B cell (primary cell): ENCODE data around the gene STAT5A. TPM values are rescaled to one million over a fixed set of nuclear protein-coding genes. Genes with fewer than 3 reads are reported as not detected.

Experiments
- ATAC-seq: fragments of 200-7000 bp; cut with Tn5 transposase; one replicate; pipeline ENCODE4 v1.10.0; 2021; ENCODE audit warnings: low read depth, mild to moderate bottlenecking, moderate number of reproducible peaks, moderate library complexity
- CTCF ChIA-PET: fragments of 350-600 bp; sonication (Branson Sonifier 250); formaldehyde crosslinking; loops from one replicate; lab custom pipeline; 2021; ENCODE audit warnings: antibody characterized with exemption, inconsistent platforms; lab: Charles Lee
- POLR2A ChIA-PET: fragments of 350-600 bp; sonication (Branson Sonifier 250); formaldehyde crosslinking; loops from one replicate; lab custom pipeline; 2021; ENCODE audit warnings: antibody characterized with exemption; lab: Charles Lee
- DNase-seq: peaks from one replicate; pipeline ENCODE4 v3.0.0; 2013
- H2AFZ ChIP-seq: 2 replicates; pipeline ENCODE4 v1.6.1; 2012; ENCODE audit warnings: mild to moderate bottlenecking, low read depth, low read length; ENCODE audit not compliant: insufficient read depth, poor library complexity, severe bottlenecking
- H3K27ac ChIP-seq, 2 donors: 1 replicate in 1 of 2; 2 replicates in 1 of 2; pipeline ENCODE4 v1.5.1; 2012 to 2013; ENCODE audit warnings: low read length in 2 of 2, mild to moderate bottlenecking in 2 of 2, moderate library complexity in 1 of 2
- H3K27me3 ChIP-seq, 4 experiments: fragments of 200-600 bp in 1 of 4; sonication (generic) in 1 of 4; replicated peaks in 1 of 4; 1 replicate in 2 of 4; 2 replicates in 2 of 4; pipeline versions ENCODE4 v1.6.1 to v1.7.0; 2013 to 2016; ENCODE audit warnings: low read length in 3 of 4, mild to moderate bottlenecking in 2 of 4, mixed read lengths in 1 of 4, moderate library complexity in 1 of 4; ENCODE audit not compliant: insufficient read depth in 4 of 4, control insufficient read depth in 3 of 4; ENCODE audit errors: control extremely low read depth in 1 of 4
- H3K36me3 ChIP-seq, 2 experiments: replicated peaks in 1 of 2; 1 replicate in 1 of 2; 2 replicates in 1 of 2; pipeline versions ENCODE4 v1.6.1 to v1.7.1; 2013; ENCODE audit warnings: low read length in 1 of 2; ENCODE audit not compliant: insufficient read depth in 2 of 2, control insufficient read depth in 1 of 2; ENCODE audit errors: control extremely low read depth in 1 of 2, extremely low read depth in 1 of 2
- H3K4me1 ChIP-seq, 2 donors: fragments of 200-600 bp in 1 of 2; sonication (generic) in 1 of 2; 1 replicate in 1 of 2; 2 replicates in 1 of 2; pipeline versions ENCODE4 v1.5.1 to v1.6.1; 2013 to 2017; ENCODE audit warnings: low read length in 2 of 2; ENCODE audit not compliant: control insufficient read depth in 2 of 2, insufficient read depth in 2 of 2
- H3K4me2 ChIP-seq: replicated peaks from 2 replicates; pipeline ENCODE3; 2012; ENCODE audit warnings: mild to moderate bottlenecking, low read depth, low read length; ENCODE audit not compliant: poor library complexity, severe bottlenecking
- H3K4me3 ChIP-seq, 5 experiments: fragments of 200-600 bp in 1 of 5; sonication (generic) in 1 of 5; 1 replicate in 3 of 5; 2 replicates in 2 of 5; pipeline versions ENCODE4 v1.5.1 to v1.7.0; 2011 to 2016; ENCODE audit warnings: low read length in 4 of 5, mild to moderate bottlenecking in 4 of 5, low read depth in 2 of 5, control low read depth in 1 of 5, moderate library complexity in 1 of 5; ENCODE audit not compliant: insufficient read depth in 1 of 5; ENCODE audit errors: control extremely low read depth in 1 of 5, extremely low read depth in 1 of 5
- H3K79me2 ChIP-seq: fragments of 200-600 bp; sonication (generic); one replicate; pipeline ENCODE4 v1.6.0; 2016; ENCODE audit warnings: low read length; ENCODE audit not compliant: control insufficient read depth, insufficient read depth
- H3K9ac ChIP-seq: fragments of 200-600 bp; sonication (generic); 2 replicates; pipeline ENCODE4 v1.6.1; 2017; ENCODE audit warnings: mild to moderate bottlenecking, low read length, moderate library complexity
- H3K9me3 ChIP-seq, 3 donors: one replicate each; pipeline versions ENCODE4 v1.6.1 to v1.7.1; 2013; ENCODE audit warnings: low read length in 2 of 3; ENCODE audit not compliant: control insufficient read depth in 2 of 3, insufficient read depth in 1 of 3; ENCODE audit errors: control extremely low read depth in 1 of 3
- H4K20me1 ChIP-seq: 2 replicates; pipeline ENCODE4 v1.6.0; 2012; ENCODE audit warnings: mild to moderate bottlenecking, low read length; ENCODE audit not compliant: insufficient read depth, control insufficient read depth, poor library complexity, severe bottlenecking
- H3K27ac Mint-ChIP-seq: one replicate; pipeline ENCODE4 v1.8.0; 2021; ENCODE audit warnings: mixed read lengths
- H3K27me3 Mint-ChIP-seq: one replicate; pipeline ENCODE4 v1.8.0; 2021; ENCODE audit warnings: mixed read lengths
- H3K4me1 Mint-ChIP-seq: one replicate; pipeline ENCODE4 v1.8.0; 2021; ENCODE audit warnings: mixed read lengths
- H3K4me3 Mint-ChIP-seq: one replicate; pipeline ENCODE4 v1.8.0; 2021; ENCODE audit warnings: mixed read lengths
- H3K9me3 Mint-ChIP-seq: one replicate; pipeline ENCODE4 v1.8.0; 2022; ENCODE audit warnings: mixed read lengths; ENCODE audit not compliant: insufficient read depth
- EZH2 ChIP-seq: IDR thresholded peaks from 2 replicates; pipeline ENCODE4 v1.6.1; 2012; ENCODE audit warnings: borderline replicate concordance, low read depth, mild to moderate bottlenecking, moderate library complexity, low read length; ENCODE audit not compliant: insufficient read depth, poor library complexity, severe bottlenecking
- WGBS: methylation state at CpG from one replicate; pipeline ENCODE4 v1.1.5; 2013; ENCODE audit warnings: missing lambda C conversion rate; ENCODE audit not compliant: insufficient coverage; 5-methylcytosine and 5-hydroxymethylcytosine counted together
- intact Hi-C: fragments of 100-400 bp; cut with micrococcal nuclease; formaldehyde crosslinking; loops from one replicate; pipeline ENCODE4 v1.10.0; 2022
- polyA plus RNA-seq: library from polyadenylated mRNA; depleted of rRNA; stranded (reverse); fragments of >200 nt; gene quantifications from 2 replicates; pipeline ENCODE4 v1.2.3, GENCODE V29; 2012
- total RNA-seq, 2 donors: library from RNA; stranded (reverse); fragments of 120-200 nt in 1 of 2; gene quantifications; 1 replicate in 1 of 2; 2 replicates in 1 of 2; pipeline versions ENCODE4 v1.2.3 to v1.2.4, GENCODE V29; 2013 to 2022
- TF ChIP-seq, protein P1 (sequence below): fragments of 200-600 bp; IDR thresholded peaks from one replicate; pipeline ENCODE4 v1.8.0; 2022; ENCODE audit warnings: antibody characterized with exemption, mild to moderate bottlenecking

Gene STAT5A
- total and polyA plus RNA-seq, 2 donors (not counting 1 experiment from before 2014, with no cell fraction given), result 48.8 to 110 TPM

DNA sequence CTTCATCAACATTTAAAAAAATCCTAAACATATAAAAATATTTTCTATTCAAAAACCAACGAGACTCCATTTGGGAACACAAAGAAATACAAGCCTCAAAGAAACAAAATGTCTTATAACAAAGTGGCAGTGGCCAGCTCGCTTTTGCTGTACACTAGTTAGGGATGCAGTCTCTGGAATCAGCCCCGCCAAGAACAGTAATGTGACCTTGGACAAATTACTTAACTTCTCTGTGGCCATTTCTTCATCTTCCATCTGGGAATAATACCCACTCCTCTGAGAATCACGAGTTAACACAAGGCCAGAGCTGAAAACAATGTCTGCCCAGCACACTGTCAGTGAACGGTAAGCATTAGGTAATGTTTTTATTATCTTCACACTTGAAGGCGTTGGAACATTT lies 17.7 kb upstream of the STAT5A start:
- intact Hi-C loops, result loop anchor here (10.0 kb wide), 1 partner anchor 46 kb away; no protein-coding TSS in a partner anchor
- CTCF ChIA-PET, result interaction anchor here (0.6 to 2.2 kb wide), 2 partner anchors 38 to 48 kb away, joined by 3 to 10 read pairs; no protein-coding TSS in a partner anchor
- peaks cover 59% of the 10 kb centered on the region for H3K4me1 Mint-ChIP-seq
- Histone ChIP-seq H2AFZ (no peak overlapping the region), H3K27ac (peak overlapping the region in 1 of 2 donors; percentile 1), H4K20me1 (no peaks in the 10 kb centered on the region), H3K4me1 (peaks cover 34 to 41% of the 10 kb centered on the region in 2 donors), H3K79me2 (peaks cover 93% of the 10 kb centered on the region), H3K4me3 (no peak overlapping the region), H3K9me3 (no peaks in the 10 kb centered on the region), H3K27me3 (no peaks in the 10 kb centered on the region), H3K36me3 (no peaks in the 10 kb centered on the region), H3K4me2 (no peak overlapping the region), H3K9ac (no peak overlapping the region)
- H3K4me3 Mint-ChIP-seq, result no peak overlapping the region
- no peak for TF ChIP-seq EZH2
- TF ChIP-seq, protein P1, sequence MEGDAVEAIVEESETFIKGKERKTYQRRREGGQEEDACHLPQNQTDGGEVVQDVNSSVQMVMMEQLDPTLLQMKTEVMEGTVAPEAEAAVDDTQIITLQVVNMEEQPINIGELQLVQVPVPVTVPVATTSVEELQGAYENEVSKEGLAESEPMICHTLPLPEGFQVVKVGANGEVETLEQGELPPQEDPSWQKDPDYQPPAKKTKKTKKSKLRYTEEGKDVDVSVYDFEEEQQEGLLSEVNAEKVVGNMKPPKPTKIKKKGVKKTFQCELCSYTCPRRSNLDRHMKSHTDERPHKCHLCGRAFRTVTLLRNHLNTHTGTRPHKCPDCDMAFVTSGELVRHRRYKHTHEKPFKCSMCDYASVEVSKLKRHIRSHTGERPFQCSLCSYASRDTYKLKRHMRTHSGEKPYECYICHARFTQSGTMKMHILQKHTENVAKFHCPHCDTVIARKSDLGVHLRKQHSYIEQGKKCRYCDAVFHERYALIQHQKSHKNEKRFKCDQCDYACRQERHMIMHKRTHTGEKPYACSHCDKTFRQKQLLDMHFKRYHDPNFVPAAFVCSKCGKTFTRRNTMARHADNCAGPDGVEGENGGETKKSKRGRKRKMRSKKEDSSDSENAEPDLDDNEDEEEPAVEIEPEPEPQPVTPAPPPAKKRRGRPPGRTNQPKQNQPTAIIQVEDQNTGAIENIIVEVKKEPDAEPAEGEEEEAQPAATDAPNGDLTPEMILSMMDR, result no peak
- 89% methylated on average over 3 of the region's 6 CpGs for WGBS
- DNase-seq (no peak), ATAC-seq (no peak)
- POLR2A ChIA-PET, result no interaction called here
- no peak overlapping the region for H3K27ac Mint-ChIP-seq
- no peaks in the 10 kb centered on the region for H3K27me3 Mint-ChIP-seq
- no peaks in the 10 kb centered on the region for H3K9me3 Mint-ChIP-seq

DNA sequence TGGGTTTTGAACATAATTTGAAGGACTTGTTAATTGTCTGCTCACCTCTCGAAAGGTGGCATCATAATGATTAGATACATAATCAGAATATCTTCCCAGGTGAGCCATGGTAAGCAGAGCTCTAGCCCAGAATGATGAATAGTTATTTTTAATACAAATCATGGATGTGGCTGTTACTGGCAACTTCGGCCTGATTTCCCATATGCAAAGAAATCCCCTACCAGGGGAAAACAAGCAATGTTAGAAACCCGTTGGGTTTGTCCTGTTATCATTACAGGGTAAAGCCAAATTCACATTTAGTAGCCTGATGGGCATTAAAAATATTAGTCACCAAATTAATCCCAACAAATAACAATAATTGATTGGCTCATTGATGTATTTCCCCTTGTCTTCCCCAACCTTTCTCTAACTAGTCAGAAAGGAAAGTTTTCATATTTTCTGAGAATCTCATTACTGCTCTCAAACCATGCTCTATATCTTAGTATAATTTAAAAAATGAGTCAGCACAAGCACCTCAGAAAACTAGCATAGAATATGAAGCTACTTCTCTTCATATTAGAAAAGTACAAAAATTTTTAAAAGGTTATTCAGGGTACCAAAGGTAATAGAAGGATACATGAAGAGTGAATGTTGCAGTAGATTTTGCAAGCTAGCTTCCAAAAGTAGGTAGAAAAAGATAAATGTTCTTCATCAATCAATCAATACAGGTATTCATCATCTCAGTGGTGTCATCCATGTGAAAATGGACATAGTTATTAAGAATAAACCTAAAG lies 17.1 kb upstream of the STAT5A start:
- H3K79me2 ChIP-seq, result peaks cover 90% of the 10 kb centered on the region
- no peaks in the 10 kb centered on the region for H4K20me1 ChIP-seq
- Mint-ChIP-seq H3K4me1 (peaks cover 59% of the 10 kb centered on the region), H3K27ac (no peak overlapping the region), H3K9me3 (no peaks in the 10 kb centered on the region), H3K27me3 (no peaks in the 10 kb centered on the region), H3K4me3 (peak overlapping the region; percentile 1)
- H3K4me2 ChIP-seq, result peak overlapping the region; percentile 41
- CTCF ChIA-PET, result interaction anchor here (0.6 to 2.2 kb wide), 3 partner anchors 39 to 193 kb away, joined by 3 to 10 read pairs (median 3); no protein-coding TSS in a partner anchor
- H3K9ac ChIP-seq, result no peak overlapping the region
- DNase-seq, result no peak
- H3K4me1 ChIP-seq, result peaks cover 36 to 41% of the 10 kb centered on the region in 2 donors
- no peak overlapping the region for H2AFZ ChIP-seq
- H3K36me3 ChIP-seq, result no peaks in the 10 kb centered on the region
- no peak overlapping the region for H3K4me3 ChIP-seq
- no peak for ATAC-seq
- POLR2A ChIA-PET, result no interaction called here
- TF ChIP-seq, protein P1, result no peak
- no peak for TF ChIP-seq EZH2
- no peaks in the 10 kb centered on the region for H3K27me3 ChIP-seq
- peak overlapping the region in 1 of 2 donors; percentile 1 for H3K27ac ChIP-seq
- intact Hi-C loops, result loop anchor here (10.0 kb wide), 1 partner anchor 46 kb away; no protein-coding TSS in a partner anchor
- WGBS, result no CpG with 5 or more reads among the region's 3 CpGs
- H3K9me3 ChIP-seq, result no peaks in the 10 kb centered on the region
